ENCODE data around the gene TMC1.

DNA sequence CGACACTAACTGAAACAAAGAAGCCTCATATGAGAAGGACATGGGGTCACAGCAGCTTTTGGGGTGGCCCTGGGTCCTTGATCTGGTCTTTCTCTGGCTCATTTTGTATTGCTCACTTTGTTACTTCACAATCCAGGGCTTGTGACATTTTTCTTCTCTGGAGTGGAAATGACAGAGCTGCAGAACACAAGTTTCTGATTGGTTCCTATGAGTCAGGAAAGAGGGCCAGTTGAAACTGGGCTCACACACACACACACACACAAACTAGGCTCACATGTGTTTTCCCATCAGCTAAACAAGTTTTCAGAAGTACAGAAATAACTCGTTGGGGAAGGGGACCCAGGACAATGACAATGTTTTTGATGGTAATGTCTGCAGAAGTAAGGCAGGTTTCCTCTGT, 54.3 kb downstream of the TMC1 start:
- TF ChIP-seq, protein P1, sequence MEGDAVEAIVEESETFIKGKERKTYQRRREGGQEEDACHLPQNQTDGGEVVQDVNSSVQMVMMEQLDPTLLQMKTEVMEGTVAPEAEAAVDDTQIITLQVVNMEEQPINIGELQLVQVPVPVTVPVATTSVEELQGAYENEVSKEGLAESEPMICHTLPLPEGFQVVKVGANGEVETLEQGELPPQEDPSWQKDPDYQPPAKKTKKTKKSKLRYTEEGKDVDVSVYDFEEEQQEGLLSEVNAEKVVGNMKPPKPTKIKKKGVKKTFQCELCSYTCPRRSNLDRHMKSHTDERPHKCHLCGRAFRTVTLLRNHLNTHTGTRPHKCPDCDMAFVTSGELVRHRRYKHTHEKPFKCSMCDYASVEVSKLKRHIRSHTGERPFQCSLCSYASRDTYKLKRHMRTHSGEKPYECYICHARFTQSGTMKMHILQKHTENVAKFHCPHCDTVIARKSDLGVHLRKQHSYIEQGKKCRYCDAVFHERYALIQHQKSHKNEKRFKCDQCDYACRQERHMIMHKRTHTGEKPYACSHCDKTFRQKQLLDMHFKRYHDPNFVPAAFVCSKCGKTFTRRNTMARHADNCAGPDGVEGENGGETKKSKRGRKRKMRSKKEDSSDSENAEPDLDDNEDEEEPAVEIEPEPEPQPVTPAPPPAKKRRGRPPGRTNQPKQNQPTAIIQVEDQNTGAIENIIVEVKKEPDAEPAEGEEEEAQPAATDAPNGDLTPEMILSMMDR (conservative IDR thresholded peaks at IDR 0.05 in 1 of 2, IDR thresholded peaks at IDR 0.05 in 1 of 2; ENCODE audit: extremely low read depth in 1 of 2, insufficient read depth in 1 of 2, low read depth in 1 of 2, low read length in 2 of 2) = no peak
- no peak for TF ChIP-seq EZH2 (IDR thresholded peaks at IDR 0.05; ENCODE audit: borderline replicate concordance, low read length)
